HG02943 (cell line): ENCODE data around the gene CCDC71L.

Experiments
- ATAC-seq: cut with Tn5 transposase; IDR thresholded peaks from one replicate; pipeline ENCODE4 v1.9.1; 2021; ENCODE audit warnings: mild to moderate bottlenecking, low read depth, moderate library complexity; ENCODE audit not compliant: unreplicated experiment

The CCDC71L gene

DNA sequence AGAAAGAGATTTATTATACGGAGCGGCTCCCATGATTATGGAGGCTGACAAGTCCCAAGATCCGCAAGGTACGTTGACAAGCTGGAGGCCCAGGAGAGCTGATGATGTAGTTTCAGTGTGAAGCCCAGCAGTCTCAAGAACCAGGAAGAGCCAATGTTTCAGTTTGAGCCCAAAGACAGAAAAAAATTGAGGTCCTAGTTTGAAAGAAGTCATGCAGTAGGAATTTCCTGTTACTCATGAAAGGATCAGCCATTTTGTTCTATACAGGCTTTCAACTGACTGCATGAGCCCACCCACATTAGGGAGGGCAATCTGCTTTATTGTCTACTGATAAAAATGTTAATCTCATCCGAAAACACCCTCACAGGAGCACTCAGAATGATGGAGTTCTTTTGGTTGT lies 51.5 kb downstream of the CCDC71L start:
- no peak for ATAC-seq

DNA sequence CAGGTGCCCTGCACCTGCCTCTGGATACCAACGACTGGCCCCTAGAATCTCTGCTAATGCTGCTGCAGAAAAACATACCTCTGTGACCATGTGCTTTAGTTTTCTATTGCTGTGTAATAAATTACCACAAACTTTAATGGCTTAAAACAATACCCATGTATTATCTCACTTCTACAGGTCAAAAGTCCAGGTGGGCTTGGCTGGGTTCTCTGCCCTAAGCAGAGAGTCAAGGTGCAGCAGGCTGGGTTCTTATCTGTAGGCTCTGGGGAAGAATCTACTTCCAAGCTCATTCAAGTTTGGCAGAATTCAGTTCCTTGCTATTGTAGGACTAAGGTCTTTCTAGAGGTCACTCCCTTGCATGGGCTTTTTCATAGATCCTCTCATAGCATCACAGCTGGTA lies 52.3 kb downstream of the CCDC71L start:
- no peak for ATAC-seq
